ENCODE data around the gene NFATC2IP.

DNA sequence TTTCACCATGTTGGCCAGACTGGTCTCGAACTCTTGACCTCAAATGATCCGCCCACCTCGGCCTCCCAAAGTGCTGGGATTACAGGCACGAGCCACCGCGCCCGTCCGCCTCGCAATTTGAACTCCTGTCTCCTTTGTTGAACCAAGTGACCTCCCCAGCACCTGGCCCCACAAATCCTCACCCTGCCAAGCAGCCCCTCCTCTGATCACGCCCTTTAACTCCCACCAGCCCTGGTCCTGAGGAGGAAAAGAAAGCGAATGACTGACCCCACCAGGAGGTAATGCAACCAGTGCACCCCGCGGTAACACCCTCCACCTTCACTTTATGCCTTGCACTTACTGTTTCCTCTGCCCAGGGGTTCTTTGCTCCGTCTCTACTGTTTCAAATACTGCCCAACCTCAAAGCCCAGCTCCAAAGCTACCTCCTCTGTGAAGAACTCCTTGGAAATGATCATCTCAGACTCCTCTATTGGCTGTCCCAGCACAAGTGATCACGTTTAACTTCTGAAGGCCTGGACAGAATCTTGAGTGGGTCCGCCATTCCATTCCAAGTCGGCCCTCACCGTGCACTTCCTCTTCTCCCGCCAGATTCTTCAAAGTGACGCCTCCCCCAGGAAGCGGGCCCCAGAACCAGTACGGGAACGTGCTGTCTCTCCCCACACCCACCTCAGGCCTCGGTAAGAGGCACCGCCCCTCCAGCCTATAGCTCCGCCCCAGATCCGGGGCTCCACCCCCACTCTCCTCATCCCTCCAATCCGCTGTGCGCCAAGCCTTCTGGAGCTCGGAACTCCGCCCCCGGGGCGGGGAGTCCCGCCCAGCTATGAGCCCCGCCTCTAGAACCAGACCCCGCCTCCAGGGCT, 14.6 kb upstream of the NFATC2IP start:
- TF ChIP-seq CTCF (IDR thresholded peaks at IDR 0.05) (no peak), POLR2A (IDR thresholded peaks at IDR 0.05) (no peak), POLR2AphosphoS5 (IDR thresholded peaks at IDR 0.05; ENCODE audit: insufficient read depth in 1 of 2, low read depth in 1 of 2) (no peak)
